ENCODE measurements around the gene LTBP4.
A peak's percentile ranks its signal among the peaks of the same experiment; 100 is the strongest.
"Not testable (repeated sequence)": the region's sequence is repeated elsewhere in the genome, so short reads cannot be mapped to it uniquely, and the experiment has no call there.

Gene LTBP4

DNA sequence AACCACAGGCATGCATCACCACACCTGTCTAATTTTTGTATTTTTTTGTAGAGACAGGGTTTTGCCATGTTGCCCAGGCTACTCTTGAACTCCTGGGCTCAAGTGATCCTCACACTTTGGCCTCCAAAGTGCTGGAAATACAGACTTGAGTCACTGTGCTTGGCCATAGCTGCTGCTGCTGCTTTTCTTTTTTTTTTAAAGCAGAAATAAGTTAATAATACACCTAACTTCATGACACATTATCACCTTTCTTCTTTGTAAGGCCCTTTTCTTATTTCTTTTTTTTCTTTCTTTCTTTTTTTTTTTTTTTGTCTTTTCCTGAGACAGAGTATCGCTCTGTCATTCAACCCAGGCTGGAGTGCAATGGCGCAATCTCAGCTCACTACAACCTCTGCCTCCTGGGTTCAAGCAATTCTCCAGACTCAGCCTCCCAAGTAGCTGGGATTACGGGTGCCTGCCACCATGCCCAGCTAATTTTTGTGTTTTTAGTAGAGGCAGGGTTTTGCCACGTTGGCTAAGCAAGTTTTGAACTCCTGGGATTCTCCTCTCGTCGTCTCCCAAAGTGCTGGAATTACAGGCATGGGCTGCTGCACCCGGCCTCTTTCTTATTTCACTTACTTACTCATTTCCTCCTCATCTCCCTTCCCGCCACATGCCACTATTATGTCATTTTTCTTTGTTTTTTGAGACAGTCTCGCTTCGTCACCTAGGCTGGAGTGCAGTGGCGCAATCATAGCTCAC lies 15.8 kb upstream of the LTBP4 start:
- DNase-seq (no peak), ATAC-seq (replicated peaks) (no peak)
- Mint-ChIP-seq H3K36me3 (peaks cover 64 to 81% of the 10 kb centered on the region in 2 donors), H3K4me1 (peaks cover 17 to 24% of the 10 kb centered on the region in 2 donors), H3K27ac (no peak overlapping the region), H3K4me3 (no peak overlapping the region), H3K27me3 (no peaks in the 10 kb centered on the region), H3K9me3 (no peaks in the 10 kb centered on the region)

DNA sequence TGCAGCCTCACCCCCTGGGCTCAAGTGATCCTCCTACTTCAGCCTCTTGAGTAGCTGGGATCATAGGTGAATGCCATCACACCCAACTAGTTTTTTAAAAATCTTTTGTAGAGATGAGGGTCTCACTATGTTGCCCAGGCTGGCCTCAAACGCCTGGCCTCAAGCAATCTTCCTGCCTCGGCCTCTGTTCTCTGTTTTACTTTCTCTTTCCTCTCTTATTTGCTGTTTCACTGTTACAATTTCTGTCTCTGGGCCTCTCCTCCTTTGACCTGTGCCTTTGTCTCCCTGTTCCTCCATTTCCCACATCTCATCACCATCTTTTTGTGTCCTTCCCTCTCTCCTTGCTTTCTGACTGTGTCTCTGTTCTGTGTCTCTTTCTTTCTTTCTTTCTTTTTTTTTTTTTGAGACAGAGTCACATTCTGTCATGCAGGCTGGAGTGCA lies 15.2 kb upstream of the LTBP4 start:
- H3K36me3 Mint-ChIP-seq, result peaks cover 63 to 83% of the 10 kb centered on the region in 2 donors
- H3K4me3 Mint-ChIP-seq, result no peak overlapping the region
- DNase-seq, result no peak
- H3K9me3 Mint-ChIP-seq, result no peaks in the 10 kb centered on the region
- ATAC-seq (replicated peaks), result no peak
- H3K4me1 Mint-ChIP-seq, result peaks cover 18 to 21% of the 10 kb centered on the region in 2 donors
- H3K27ac Mint-ChIP-seq, result no peak overlapping the region
- no peaks in the 10 kb centered on the region for H3K27me3 Mint-ChIP-seq

DNA sequence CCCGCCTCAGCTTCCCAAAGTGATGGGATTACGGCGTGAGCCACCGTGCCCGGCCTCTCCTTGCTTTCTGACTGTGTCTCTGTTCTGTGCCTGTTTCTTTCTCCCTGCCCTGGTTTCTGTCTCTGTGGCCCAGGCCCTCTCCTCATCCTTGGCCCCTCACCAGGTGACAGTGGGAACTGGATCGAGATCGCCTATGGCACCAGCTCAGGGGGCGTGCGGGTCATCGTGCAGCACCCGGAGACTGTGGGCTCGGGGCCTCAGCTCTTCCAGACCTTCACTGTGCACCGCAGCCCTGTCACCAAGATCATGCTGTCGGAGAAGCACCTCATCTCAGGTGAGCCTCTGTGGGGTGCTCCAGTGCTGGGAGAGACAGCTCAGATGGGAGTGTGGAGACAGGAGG lies 14.6 kb upstream of the LTBP4 start:
- Mint-ChIP-seq H3K9me3 (peaks cover 0 to 1% of the 10 kb centered on the region in 2 donors), H3K27ac (peak overlapping the region; percentile 47), H3K4me1 (peaks cover 18 to 21% of the 10 kb centered on the region in 2 donors), H3K36me3 (peaks cover 63 to 83% of the 10 kb centered on the region in 2 donors), H3K4me3 (no peak overlapping the region), H3K27me3 (no peaks in the 10 kb centered on the region)
- no peak for ATAC-seq (replicated peaks)
- no peak for DNase-seq

DNA sequence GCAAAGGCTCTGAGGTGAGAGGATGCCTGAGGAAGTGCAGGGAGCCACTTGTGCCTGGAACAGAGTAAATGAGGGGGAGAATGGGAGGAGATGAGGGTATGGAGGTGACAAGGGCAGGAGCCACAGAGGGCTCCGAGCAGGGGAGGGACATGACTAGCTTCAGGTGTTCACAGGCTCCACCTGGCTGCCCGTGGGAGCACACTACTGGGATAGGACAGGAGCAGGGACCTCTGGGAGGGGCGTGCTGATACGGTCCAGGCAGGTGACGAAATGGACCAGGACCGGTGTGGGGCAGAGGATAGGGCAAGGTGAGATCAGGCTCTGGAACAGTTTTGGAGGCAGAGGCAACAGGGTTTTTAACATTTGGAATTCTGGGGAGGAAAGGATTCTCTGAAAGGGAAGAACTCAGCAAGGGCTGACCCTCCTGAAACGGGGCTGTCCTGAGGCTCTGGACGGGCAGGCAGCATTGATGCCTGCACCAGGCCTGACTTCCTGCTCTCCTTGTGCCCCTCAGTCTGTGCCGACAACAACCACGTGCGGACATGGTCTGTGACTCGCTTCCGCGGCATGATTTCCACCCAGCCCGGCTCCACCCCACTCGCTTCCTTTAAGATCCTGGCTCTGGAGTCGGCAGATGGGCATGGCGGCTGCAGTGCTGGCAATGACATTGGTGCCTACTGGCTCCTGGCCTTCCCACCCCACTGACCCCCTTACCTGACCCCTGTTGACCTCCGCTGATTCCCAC lies 12.9 kb upstream of the LTBP4 start:
- no peak for DNase-seq
- H3K36me3 Mint-ChIP-seq, result peaks cover 53 to 74% of the 10 kb centered on the region in 2 donors
- H3K27ac Mint-ChIP-seq, result peak overlapping the region; percentile 72
- no peak overlapping the region for H3K4me3 Mint-ChIP-seq
- H3K27me3 Mint-ChIP-seq, result no peaks in the 10 kb centered on the region
- peaks cover 0 to 3% of the 10 kb centered on the region in 2 donors for H3K9me3 Mint-ChIP-seq
- H3K4me1 Mint-ChIP-seq, result peaks cover 13 to 17% of the 10 kb centered on the region in 2 donors
- no peak for ATAC-seq (replicated peaks)

DNA sequence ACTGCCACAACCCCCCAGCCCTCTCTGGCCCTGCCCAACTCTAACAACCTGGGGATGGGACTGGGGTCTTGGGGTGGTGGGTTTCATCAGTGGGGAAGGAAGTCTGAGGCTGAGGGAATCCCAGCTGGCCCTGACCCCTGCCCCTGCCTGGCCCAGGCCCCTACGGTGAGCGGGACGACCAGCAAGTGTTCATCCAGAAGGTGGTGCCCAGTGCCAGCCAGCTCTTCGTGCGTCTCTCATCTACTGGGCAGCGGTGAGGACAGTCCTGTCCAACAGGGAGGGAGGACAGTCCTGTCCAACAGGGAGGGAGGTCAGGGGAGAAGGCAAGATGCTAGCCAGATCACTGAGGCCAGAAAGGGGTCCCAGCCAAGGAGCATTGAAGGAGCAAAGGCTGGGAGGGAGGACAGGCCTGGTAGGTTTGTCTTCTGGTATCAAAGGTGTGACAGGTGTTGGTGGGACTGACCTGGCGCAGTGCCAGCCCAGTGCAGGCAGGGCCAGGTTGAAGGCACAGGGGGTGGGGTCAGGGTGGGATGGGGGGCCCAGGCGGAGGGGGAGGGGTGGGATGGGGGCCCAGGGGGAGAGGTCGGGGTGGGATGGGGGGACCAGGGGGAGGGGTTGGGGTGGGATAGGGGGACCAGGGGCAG lies 12.1 kb upstream of the LTBP4 start:
- Mint-ChIP-seq H3K36me3 (peaks cover 53 to 68% of the 10 kb centered on the region in 2 donors), H3K27ac (no peak overlapping the region), H3K4me3 (no peak overlapping the region), H3K4me1 (peaks cover 11 to 13% of the 10 kb centered on the region in 2 donors), H3K27me3 (peaks cover under 1% of the 10 kb centered on the region in 2 donors), H3K9me3 (peaks cover 0 to 3% of the 10 kb centered on the region in 2 donors)
- no peak for DNase-seq
- ATAC-seq (replicated peaks), result no peak

DNA sequence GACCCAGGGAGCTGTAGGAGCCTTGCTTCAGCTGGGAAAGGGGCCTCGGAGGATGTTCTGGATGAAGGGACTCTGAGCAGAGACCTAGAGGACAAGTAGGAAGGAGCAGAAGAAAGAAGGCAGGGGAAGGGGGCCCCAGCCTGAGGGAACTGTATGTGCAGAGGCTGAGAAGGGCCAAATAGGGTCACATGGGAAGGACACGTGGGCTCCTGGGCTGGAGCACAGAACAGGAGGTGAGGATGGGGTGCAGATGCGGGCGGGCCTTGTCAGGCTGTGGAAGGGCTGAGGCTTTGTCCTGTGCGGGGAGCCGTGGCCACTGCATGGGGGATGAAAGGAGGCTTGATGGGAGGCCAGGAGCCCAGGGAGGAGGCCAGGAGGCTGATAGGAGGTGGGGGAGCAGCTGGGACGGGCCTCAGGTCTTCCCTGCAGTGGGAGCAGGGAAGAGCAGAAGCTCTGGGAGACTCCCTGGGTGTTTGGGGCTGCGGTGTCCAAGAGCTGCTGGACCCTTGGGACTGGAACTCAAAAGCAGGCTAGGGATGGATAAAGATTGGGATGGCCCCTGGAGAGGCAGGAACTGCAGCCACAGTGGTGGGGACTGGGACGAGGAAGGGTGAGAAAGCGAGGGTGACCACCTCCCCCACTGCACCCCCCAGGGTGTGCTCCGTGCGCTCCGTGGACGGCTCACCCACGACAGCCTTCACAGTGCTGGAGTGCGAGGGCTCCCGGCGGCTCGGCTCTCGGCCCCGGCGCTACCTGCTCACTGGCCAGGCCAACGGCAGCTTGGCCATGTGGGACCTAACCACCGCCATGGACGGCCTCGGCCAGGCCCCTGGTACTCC lies 11.4 kb upstream of the LTBP4 start:
- Mint-ChIP-seq H3K27ac (peak overlapping the region; percentile 27), H3K36me3 (peaks cover 48 to 62% of the 10 kb centered on the region in 2 donors), H3K4me1 (peaks cover 10 to 14% of the 10 kb centered on the region in 2 donors), H3K4me3 (peak overlapping the region in 1 of 2 donors; percentile 15), H3K9me3 (peaks cover 0 to 3% of the 10 kb centered on the region in 2 donors), H3K27me3 (peaks cover 8% of the 10 kb centered on the region in 2 donors)
- ATAC-seq (replicated peaks) (no peak), DNase-seq (no peak)

DNA sequence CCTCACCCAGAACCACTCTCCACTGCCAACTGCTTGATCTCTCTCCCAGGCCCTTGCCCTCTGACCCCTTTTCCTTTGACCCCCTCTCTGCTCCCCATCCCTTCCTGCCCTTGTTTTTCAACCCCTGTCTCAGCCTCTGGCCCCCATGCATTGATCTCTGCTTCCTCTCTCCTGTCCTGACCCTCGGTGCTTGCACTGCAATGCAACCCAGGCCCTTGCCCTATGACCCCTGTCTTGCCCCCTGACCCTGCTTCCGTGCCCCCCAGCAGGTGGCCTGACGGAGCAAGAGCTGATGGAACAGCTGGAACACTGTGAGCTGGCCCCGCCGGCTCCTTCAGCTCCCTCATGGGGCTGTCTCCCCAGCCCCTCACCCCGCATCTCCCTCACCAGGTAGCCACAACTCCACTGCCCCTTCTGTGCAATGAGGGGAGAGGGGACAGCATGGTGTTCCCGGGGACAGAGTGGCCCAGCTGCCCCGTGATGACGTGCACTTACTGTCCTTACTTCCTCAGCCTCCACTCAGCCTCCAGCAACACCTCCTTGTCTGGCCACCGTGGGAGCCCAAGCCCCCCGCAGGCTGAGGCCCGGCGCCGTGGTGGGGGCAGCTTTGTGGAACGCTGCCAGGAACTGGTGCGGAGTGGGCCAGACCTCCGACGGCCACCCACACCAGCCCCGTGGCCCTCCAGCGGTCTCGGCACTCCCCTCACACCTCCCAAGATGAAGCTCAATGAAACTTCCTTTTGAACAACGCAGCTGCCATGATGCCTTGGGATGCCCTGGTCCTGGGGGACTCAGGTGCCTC lies 10.5 kb upstream of the LTBP4 start:
- DNase-seq (no peak), ATAC-seq (replicated peaks) (no peak)
- Mint-ChIP-seq H3K4me3 (no peak overlapping the region), H3K4me1 (peaks cover 10 to 15% of the 10 kb centered on the region in 2 donors), H3K27me3 (peaks cover 9 to 15% of the 10 kb centered on the region in 2 donors), H3K9me3 (peaks cover 0 to 3% of the 10 kb centered on the region in 2 donors), H3K36me3 (peaks cover 48 to 60% of the 10 kb centered on the region in 2 donors), H3K27ac (peak overlapping the region; percentile 25)

DNA sequence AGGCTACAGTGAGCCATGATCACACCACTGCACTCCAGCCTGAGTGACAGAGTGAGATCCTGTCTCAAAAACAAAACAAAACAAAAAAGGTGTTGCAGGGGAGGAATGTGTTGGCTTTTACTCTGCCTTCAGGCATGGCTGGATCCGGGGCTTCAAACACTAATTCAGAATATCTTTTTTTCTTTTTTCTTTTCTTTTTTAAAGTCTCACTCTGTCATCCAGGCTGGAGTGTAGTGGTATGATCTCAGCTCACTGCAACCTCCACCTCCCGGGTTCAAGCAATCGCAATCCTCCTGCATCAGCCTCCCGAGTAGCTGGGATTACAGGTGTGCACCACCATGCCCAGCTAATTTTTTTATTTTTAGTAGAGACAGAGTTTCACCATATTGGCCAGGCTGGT lies 9.4 kb upstream of the LTBP4 start:
- not testable (repeated sequence) for H3K4me3 Mint-ChIP-seq; ATAC-seq (replicated peaks); DNase-seq; H3K9me3 Mint-ChIP-seq; H3K27ac Mint-ChIP-seq
- Mint-ChIP-seq H3K36me3 (peaks cover 41 to 50% of the 10 kb centered on the region in 2 donors), H3K27me3 (peaks cover 13 to 23% of the 10 kb centered on the region in 2 donors), H3K4me1 (peaks cover 8 to 16% of the 10 kb centered on the region in 2 donors)

DNA sequence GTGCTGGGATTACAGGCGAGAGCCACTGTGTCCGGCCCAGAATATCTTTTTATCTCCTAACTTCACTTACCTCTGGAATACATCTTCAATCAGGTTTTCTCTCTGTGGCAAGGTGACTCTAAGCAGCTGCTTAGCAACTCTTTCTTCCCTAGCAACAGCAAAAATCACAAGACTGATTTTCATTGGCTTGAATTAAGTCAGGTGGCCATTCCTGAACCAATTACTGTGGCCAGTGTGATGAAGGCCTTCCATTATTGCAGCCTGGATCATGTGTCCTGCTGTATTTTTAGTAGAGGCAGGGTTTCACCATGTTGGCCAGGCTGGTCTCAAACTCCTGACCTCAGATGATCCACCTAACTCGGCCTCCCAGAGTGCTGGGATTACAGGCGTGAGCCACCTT lies 9.0 kb upstream of the LTBP4 start:
- Mint-ChIP-seq H3K27ac (no peak overlapping the region), H3K9me3 (peaks cover 0 to 3% of the 10 kb centered on the region in 2 donors), H3K36me3 (peaks cover 37 to 46% of the 10 kb centered on the region in 2 donors), H3K27me3 (peaks cover 13 to 26% of the 10 kb centered on the region in 2 donors), H3K4me3 (no peak overlapping the region), H3K4me1 (peaks cover 5 to 16% of the 10 kb centered on the region in 2 donors)
- ATAC-seq (replicated peaks), result peak; percentile 85
- DNase-seq, result no peak

DNA sequence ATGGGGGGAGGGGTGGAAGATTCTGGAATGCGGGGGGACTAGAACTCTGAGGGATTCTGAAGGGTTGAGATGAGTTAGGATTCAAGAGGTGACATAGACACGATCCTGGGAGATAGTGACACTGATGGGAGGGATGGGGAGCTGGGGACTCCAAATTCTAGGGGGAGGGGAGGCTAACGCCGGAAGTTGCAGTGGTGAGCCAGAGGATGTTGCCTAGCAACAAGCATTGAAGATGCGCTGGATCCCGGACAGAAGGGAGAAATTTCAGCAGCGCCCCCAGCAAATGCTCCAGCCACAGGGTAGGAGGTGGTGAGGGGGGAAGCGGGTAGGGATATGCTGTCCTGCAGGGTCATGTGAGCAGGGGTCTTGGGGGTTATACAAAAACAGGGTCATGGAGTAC lies 6.9 kb upstream of the LTBP4 start:
- no peak overlapping the region for H3K4me3 Mint-ChIP-seq
- H3K4me1 Mint-ChIP-seq, result peaks cover 14 to 34% of the 10 kb centered on the region in 2 donors
- ATAC-seq (replicated peaks), result no peak
- H3K27ac Mint-ChIP-seq, result no peak overlapping the region
- no peak for DNase-seq
- H3K9me3 Mint-ChIP-seq, result peaks cover 0 to 3% of the 10 kb centered on the region in 2 donors
- peaks cover 22 to 29% of the 10 kb centered on the region in 2 donors for H3K36me3 Mint-ChIP-seq
- H3K27me3 Mint-ChIP-seq, result peaks cover 24 to 44% of the 10 kb centered on the region in 2 donors

DNA sequence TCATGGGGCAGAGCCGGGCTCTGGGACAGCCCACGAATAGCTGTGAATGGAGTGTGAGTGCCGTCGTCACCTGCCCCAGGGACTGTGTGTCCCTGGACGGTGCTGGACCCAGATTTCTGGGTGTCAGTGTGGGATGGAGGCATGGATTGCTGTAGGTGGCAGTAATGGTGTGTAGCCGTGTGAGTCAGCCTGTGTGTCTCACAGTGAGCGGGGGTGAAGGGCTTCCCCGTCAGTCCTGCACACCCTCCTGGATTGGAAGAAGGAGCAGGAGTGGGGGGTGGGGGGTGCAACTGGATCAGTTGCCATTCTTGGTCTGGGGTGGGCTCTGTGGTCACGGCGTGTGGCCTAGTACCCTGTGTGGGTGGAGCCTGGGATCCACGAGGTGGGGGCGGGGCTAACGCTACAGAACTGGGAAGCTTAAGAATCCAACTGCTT lies 6.5 kb upstream of the LTBP4 start:
- H3K4me3 Mint-ChIP-seq, result no peak overlapping the region
- H3K9me3 Mint-ChIP-seq, result peaks cover 0 to 3% of the 10 kb centered on the region in 2 donors
- H3K27ac Mint-ChIP-seq, result no peak overlapping the region
- ATAC-seq (replicated peaks), result no peak
- no peak for DNase-seq
- H3K27me3 Mint-ChIP-seq, result peaks cover 28 to 48% of the 10 kb centered on the region in 2 donors
- H3K4me1 Mint-ChIP-seq, result peaks cover 18 to 38% of the 10 kb centered on the region in 2 donors
- H3K36me3 Mint-ChIP-seq, result peaks cover 19 to 25% of the 10 kb centered on the region in 2 donors

DNA sequence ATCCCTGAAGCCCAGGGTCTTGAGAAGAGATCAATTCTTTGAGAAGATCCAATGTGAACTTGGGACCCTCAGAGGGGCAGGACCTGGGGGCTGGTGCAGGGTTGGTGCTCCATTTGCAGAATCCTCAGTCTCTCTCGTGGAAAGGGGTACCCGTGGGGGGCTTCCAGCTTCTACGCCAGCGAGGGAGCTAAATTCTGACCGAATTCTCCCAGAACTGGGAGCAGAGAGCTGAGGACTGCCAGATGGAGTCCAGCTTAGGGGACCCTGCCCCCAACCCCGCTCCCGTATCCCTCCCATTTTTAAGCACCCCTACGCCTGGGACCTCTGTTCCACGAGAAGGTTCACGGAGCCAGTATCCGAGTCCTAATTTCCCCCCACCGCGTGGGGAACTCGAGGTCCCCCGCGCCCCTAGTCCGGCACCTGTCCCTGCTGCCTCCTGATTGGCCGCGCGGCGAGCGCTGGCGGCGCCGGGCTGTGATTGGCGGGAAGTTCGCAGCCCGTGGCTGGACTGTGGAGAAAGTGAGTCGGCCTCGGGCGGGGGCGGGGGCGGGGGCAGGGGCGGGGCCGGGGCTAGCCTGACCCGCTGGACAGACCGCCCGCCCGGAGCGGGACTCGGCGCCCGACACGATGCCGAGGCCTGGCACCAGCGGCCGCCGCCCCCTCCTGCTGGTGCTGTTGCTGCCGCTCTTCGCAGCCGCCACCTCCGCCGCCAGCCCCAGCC lies 4.4 kb upstream of the LTBP4 start:
- Mint-ChIP-seq H3K36me3 (peaks cover 3 to 4% of the 10 kb centered on the region in 2 donors), H3K9me3 (peaks cover 0 to 2% of the 10 kb centered on the region in 2 donors), H3K27ac (no peak overlapping the region), H3K27me3 (peaks cover 40 to 63% of the 10 kb centered on the region in 2 donors), H3K4me3 (peak overlapping the region; percentile 52 to 60), H3K4me1 (peaks cover 25 to 56% of the 10 kb centered on the region in 2 donors)
- DNase-seq, result no peak
- ATAC-seq (replicated peaks), result peak in 1 of 2 donors; percentile 7
